ENCODE measurements around the gene CD37.
A peak's percentile ranks its signal among the peaks of the same experiment; 100 is the strongest.

- TF ChIP-seq CTCF (IDR thresholded peaks at IDR 0.05; ENCODE audit: low read depth, low read length) (peak; percentile 97), EZH2phosphoT487 (IDR thresholded peaks at IDR 0.05; ENCODE audit: low read depth) (no peak)
These were observed 33.9 kb upstream of the CD37 start for GRCh38 chr19:49301165-49301865.

Data from OCI-LY3 (cell line).